Ishikawa (cell line): ENCODE measurements around the gene FASTK.

Experiments used
- EGR1 ChIP-seq: IDR thresholded peaks from 2 replicates; pipeline ENCODE4 v1.6.1; 2012
- EP300 ChIP-seq: IDR thresholded peaks from 2 replicates; pipeline ENCODE4 v1.6.1; 2012; ENCODE audit warnings: borderline replicate concordance
- RAD21 ChIP-seq: IDR thresholded peaks from 2 replicates; pipeline ENCODE4 v1.6.1; 2012; ENCODE audit warnings: low read depth
- TAF1 ChIP-seq: IDR thresholded peaks from 2 replicates; pipeline ENCODE4 v1.6.1; 2012; ENCODE audit warnings: low read depth, mild to moderate bottlenecking
- YY1 ChIP-seq: IDR thresholded peaks from 2 replicates; pipeline ENCODE4 v1.6.1; 2012; ENCODE audit warnings: low read depth
- TF ChIP-seq, protein P1 (sequence below): IDR thresholded peaks from 2 replicates; pipeline ENCODE4 v1.6.1; 2012
- TF ChIP-seq, protein P2 (sequence below): IDR thresholded peaks from 2 replicates; pipeline ENCODE4 v1.6.1; 2012
- TF ChIP-seq, protein P3 (sequence below): IDR thresholded peaks from 2 replicates; pipeline ENCODE4 v1.6.1; 2012; ENCODE audit warnings: low read depth, mild to moderate bottlenecking

DNA sequence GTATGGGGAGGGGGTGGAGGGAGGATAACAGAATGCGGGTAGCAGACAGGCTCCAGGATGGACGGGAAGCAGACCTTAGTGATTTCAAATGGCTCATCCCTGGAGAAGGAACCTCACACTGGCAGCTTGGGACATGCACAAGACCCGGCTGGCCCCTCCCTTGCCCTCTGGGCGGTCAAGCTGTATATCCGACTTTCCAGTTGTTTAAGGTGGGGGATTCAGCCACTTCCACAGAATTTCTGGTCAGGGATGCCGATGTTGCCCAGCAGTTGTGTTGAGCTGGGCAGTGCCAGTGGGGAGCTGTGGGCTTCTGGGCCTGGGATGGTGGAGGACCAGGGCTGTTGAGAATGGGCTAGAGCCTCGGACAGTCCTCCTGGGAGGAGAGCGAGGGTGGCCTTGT is 48.1 kb upstream of the FASTK start:
- TF ChIP-seq YY1: no peak
- no peak for TF ChIP-seq TAF1
- TF ChIP-seq, protein P1, sequence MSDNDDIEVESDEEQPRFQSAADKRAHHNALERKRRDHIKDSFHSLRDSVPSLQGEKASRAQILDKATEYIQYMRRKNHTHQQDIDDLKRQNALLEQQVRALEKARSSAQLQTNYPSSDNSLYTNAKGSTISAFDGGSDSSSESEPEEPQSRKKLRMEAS: no peak
- no peak for TF ChIP-seq EP300
- TF ChIP-seq, protein P2, sequence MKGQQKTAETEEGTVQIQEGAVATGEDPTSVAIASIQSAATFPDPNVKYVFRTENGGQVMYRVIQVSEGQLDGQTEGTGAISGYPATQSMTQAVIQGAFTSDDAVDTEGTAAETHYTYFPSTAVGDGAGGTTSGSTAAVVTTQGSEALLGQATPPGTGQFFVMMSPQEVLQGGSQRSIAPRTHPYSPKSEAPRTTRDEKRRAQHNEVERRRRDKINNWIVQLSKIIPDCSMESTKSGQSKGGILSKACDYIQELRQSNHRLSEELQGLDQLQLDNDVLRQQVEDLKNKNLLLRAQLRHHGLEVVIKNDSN: no peak
- no peak for TF ChIP-seq RAD21
- TF ChIP-seq, protein P3, sequence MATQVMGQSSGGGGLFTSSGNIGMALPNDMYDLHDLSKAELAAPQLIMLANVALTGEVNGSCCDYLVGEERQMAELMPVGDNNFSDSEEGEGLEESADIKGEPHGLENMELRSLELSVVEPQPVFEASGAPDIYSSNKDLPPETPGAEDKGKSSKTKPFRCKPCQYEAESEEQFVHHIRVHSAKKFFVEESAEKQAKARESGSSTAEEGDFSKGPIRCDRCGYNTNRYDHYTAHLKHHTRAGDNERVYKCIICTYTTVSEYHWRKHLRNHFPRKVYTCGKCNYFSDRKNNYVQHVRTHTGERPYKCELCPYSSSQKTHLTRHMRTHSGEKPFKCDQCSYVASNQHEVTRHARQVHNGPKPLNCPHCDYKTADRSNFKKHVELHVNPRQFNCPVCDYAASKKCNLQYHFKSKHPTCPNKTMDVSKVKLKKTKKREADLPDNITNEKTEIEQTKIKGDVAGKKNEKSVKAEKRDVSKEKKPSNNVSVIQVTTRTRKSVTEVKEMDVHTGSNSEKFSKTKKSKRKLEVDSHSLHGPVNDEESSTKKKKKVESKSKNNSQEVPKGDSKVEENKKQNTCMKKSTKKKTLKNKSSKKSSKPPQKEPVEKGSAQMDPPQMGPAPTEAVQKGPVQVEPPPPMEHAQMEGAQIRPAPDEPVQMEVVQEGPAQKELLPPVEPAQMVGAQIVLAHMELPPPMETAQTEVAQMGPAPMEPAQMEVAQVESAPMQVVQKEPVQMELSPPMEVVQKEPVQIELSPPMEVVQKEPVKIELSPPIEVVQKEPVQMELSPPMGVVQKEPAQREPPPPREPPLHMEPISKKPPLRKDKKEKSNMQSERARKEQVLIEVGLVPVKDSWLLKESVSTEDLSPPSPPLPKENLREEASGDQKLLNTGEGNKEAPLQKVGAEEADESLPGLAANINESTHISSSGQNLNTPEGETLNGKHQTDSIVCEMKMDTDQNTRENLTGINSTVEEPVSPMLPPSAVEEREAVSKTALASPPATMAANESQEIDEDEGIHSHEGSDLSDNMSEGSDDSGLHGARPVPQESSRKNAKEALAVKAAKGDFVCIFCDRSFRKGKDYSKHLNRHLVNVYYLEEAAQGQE: no peak
- no peak for TF ChIP-seq EGR1
